ENCODE results near the gene ILDR1. TPM values are rescaled to one million over a fixed set of nuclear protein-coding genes. Genes with fewer than 3 reads are reported as not detected.

ILDR1 gene
- polyA plus RNA-seq, 1 experiment, result not detected

- no peaks in the 10 kb centered on the region for H3K27me3 ChIP-seq (ENCODE audit: control insufficient read depth, insufficient read depth, low read length)
- no peaks in the 10 kb centered on the region for H3K36me3 ChIP-seq (ENCODE audit: control insufficient read depth, insufficient read depth, low read length)
- ChIA-PET POLR2A (no interaction called here), CTCF (interaction anchor here (0.8 kb wide), 1 partner anchor 9 kb away, joined by 3 read pairs; the partner anchor contains the start of gene CD86)
- no peak for DNase-seq (ENCODE audit: low read depth)
- H3K4me3 ChIP-seq (ENCODE audit: low read depth, low read length), result no peak overlapping the region
- no peak for TF ChIP-seq CTCF (IDR thresholded peaks at IDR 0.05; ENCODE audit: insufficient read depth, low read depth, low read length)
These were observed 41.9 kb upstream of the ILDR1 start for GRCh38 chr3:122063908-122064307.

DNA sequence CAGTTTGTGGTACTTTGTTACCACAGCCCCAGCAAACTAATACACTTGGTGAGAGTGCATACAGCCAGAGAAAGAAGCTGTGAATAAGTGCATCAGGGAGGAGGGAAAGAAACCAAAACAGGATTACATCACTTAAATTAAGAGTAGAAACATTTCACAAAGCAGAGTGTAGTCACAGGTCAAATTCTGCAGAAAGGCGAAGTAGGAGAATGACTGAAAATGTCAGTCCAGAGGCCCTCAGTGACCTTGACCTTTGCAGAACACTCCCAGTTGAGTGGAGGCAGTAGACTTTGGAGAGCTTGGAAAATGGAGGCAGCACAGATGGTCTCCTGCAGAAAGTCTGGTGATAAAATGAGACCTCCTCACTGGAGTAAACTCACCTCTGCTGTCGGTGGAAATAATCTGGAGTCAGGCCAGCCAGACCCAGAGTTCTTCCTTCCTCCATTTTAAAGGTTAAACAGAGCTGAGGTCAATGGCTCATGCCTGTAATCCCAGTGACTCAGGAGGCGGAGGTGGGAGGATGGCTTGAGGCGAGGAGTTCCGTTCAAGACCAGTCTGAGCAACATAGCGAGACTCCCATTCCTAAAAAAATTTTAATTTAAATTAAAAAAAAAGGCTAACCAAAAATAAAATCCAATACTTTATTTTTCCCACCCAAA lies 38.1 kb upstream of the ILDR1 start:
- Histone ChIP-seq H3K27me3 (ENCODE audit: control insufficient read depth, insufficient read depth, low read length) (no peaks in the 10 kb centered on the region), H3K4me3 (ENCODE audit: low read depth, low read length) (no peak overlapping the region), H3K36me3 (ENCODE audit: control insufficient read depth, insufficient read depth, low read length) (no peaks in the 10 kb centered on the region)
- ChIA-PET CTCF (no interaction called here), POLR2A (no interaction called here)
- DNase-seq (ENCODE audit: low read depth), result no peak
- TF ChIP-seq CTCF (IDR thresholded peaks at IDR 0.05; ENCODE audit: insufficient read depth, low read depth, low read length), result no peak

GRCh38 chr3:122058294-122058693 lies 36.2 kb upstream of the ILDR1 start:
- CTCF ChIA-PET, result no interaction called here

DNA sequence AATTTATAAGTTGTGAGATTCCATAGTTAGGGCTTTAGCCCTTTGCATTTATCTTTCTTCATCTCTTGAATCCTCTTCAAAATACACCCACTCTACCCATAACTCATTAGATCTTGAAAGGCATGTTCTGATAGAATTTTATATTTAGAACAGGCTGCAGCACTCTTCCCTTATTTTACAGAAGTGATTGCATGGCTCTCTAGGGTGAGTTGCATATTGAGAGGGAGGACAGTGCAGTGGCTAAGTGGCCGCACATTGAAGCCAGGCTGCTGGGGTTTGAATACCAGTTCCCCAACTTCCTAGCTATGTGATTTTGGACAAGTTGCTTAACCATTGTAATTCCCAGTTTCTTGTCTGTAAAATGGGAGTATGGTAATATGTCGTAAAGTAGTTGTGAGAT lies 35.6 kb upstream of the ILDR1 start:
- no peak for TF ChIP-seq CTCF (IDR thresholded peaks at IDR 0.05; ENCODE audit: insufficient read depth, low read depth, low read length)
- no peak overlapping the region for H3K4me3 ChIP-seq (ENCODE audit: low read depth, low read length)
- H3K27me3 ChIP-seq (ENCODE audit: control insufficient read depth, insufficient read depth, low read length), result no peaks in the 10 kb centered on the region
- ChIA-PET POLR2A (no interaction called here), CTCF (no interaction called here)
- DNase-seq (ENCODE audit: low read depth), result no peak
- no peaks in the 10 kb centered on the region for H3K36me3 ChIP-seq (ENCODE audit: control insufficient read depth, insufficient read depth, low read length)

More at GRCh38 chr3:122058294-122058693, 36.2 kb upstream of the ILDR1 start:
- Histone ChIP-seq H3K36me3 (ENCODE audit: control insufficient read depth, insufficient read depth, low read length) (no peaks in the 10 kb centered on the region), H3K4me3 (ENCODE audit: low read depth, low read length) (no peak overlapping the region), H3K27me3 (ENCODE audit: control insufficient read depth, insufficient read depth, low read length) (no peaks in the 10 kb centered on the region)
- POLR2A ChIA-PET, result no interaction called here
- DNase-seq (ENCODE audit: low read depth), result no peak
- no peak for TF ChIP-seq CTCF (IDR thresholded peaks at IDR 0.05; ENCODE audit: insufficient read depth, low read depth, low read length)

- H3K4me3 ChIP-seq (ENCODE audit: low read depth, low read length), result no peak within 1 kb of the TSS
- CTCF ChIA-PET, result interaction anchor here (0.6 to 1.5 kb wide), 3 partner anchors 9 to 49 kb away, joined by 3 to 4 read pairs (median 3); no protein-coding TSS in a partner anchor
- no peak for TF ChIP-seq CTCF (IDR thresholded peaks at IDR 0.05; ENCODE audit: insufficient read depth, low read depth, low read length)
- DNase-seq (ENCODE audit: low read depth), result no peak
- POLR2A ChIA-PET, result no interaction called here
- H3K36me3 ChIP-seq (ENCODE audit: control insufficient read depth, insufficient read depth, low read length), result no peaks in the 10 kb centered on the region
- H3K27me3 ChIP-seq (ENCODE audit: control insufficient read depth, insufficient read depth, low read length), result no peaks in the 10 kb centered on the region
These were observed 33.2 kb upstream of the ILDR1 start, which contains the start of gene CD86 for GRCh38 chr3:122055215-122055614. TSS of gene CD86 (plus strand) at chr3:122055362. CDS start at chr3:122055490, 128 bp downstream.
